ENCODE measurements around the gene ARSB.

The ARSB gene

DNA sequence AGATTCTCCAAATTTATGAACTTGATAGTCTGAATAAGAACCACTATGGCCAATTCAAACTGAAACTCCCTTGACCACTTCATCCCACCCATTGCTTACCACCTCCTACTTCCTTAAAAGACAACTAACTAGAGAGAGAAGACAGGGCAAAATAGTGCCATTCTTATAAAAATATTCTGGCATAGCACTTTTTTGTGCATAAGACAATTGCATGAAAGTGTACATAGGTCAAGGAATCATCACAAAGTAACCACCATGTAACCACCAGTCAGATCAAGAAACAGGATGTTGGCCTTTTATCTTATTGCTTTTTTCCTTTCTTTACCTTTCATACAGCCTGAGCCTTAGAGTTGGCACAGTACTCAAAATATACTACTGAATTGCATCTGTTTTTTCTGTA, 8.1 kb upstream of the ARSB start:
- DNase-seq: no peak

DNA sequence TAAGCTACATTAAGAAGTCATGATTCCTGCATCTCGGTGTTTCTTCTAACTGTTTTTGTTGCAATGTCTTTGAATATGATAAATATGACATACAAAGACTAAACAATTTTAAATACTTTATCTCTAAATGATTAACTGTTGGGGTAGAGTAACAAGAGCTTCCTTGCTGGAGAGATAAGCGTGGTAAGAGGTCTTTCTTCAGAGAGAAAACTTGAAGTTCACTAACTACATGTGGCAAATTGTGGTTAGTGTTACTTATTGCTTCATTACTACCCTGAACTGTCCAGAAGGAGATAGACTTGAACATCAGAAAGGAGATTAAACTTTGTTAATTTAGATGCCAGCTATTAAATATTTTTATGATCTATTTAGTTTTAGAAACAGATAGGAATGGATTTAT, 7.0 kb upstream of the ARSB start:
- DNase-seq: no peak

DNA sequence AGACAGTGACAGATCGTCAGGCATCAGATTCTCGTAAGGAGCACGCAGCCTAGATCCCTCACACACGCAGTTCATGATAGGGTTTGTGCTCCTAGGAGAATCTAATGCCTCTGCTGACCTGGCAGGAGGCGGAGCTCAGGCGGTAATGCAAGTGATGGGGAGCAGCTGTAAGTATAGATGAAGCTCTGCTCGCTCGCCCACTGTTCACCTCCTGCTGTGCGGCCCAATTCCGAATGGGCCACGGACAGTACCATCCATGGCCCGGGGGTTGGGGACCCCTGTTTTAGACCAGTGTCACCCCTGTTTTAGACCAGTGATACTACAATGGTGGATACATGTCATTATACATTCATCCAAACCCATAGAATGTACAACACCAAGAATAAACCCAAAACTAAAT, 4.0 kb upstream of the ARSB start:
- DNase-seq: no peak

DNA sequence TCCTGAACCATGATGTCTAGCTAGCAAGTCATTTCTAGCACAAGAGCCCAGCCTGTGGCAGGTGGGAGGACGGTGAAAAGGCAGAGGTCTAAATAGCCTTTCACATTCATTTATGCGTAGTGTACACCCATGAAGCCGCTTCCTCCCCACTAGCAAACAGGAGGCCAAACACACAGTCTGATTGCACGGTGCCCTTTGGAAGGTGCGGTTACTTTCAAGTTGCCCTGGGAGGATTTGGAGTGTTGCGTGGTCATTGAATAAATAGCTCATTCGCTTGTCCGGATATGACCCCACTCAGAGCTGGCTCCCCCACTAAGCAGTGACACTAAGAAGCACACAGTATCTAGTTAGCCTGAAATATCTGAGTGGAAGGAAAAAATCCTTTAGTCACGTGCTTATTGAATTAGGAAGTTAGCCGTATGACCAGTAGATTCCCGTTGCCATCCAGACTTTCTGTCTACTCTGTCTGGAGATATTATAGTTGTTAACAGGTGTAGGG, 664 bp upstream of the ARSB start:
- DNase-seq: peak; percentile 33 to 41

DNA sequence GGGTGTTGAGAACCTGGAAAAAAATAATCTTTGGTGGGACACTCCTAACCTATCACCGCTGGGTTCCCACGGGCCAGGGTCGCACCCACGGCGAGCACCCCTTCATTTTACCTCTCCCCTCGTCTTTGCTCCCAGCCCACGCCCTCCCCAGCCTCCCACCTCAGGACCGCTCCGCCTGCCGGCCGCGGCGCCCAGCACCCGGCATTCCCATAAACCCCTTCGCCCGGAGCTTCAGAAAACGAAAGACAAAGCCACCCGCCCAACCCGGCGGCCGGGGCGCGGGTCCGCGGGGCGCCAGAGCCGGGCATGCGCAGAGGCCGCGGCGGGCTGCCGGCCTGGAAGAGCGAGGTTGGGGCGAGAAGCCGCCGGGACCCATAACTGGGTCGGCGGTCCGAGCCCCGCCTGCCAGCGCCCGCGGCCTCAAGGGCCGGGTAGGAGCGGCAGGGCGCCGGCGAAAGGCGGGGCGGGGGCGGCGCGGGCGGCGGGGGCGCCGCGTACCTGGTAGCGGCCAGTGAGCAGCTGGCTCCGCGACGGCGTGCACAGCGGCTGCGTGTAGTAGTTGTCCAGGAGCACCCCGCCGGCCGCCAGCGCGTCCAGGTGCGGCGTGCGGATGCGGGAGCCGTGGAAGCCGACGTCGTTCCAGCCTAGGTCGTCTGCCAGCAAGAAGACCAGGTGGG, 533 bp downstream of the ARSB start:
- DNase-seq: peak; percentile 68 to 76

DNA sequence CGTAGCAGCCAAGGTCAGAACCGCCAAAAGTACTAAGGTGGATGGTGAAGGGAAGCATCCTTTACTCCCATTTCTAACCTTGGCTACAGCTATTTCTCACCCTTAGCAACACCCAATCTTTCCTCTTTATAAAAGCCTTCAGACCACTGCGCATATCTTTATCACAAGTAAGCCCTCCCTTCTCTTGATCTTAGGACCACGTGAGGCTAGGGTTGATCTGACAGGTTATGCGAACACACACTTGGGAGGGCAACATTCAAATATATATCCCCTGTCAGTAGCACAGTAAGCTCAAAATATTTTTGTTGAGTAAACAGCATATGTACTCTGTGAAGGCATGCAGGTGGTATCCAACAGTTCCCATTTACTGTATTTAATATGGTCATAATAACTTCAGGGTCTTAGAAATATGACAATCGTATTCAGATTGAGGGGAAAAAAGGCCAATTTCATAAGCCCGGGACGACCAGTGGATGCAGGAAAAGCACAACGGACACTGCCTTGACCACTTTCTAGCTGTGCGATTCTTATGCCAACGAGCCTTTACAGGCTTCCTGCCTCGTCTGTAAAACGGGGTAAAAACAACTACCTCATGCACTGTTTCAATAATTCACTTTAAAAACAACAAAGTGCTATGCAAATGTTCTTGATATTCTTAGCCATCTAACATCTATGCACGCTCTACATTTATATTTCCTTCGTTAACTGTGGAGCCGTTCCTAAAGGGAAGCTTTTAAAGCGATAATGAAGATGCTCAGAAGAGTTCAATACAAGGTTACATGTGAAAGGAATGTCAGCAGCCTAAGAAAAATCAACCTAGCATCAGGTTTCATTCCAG, 1.3 kb downstream of the ARSB start:
- no peak for DNase-seq

DNA sequence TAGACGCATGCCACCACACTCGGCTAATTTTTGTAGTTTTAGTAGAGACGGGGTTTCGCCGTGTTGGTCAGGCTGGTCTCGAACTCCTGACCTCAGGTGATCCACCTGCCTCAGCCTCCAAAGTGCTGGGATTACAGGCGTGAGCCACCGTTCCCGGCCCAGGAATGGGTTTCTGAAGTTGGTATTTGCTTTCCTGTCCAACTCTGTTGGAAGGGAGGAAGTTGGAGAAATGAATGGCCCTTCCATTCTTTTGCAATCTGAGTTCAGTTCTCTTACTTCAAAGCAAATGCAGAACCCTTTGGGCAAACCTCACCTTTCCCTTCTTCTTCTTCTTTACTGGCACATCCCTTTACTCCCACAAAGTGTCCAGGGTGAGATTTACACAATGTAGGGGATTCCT, 1.9 kb downstream of the ARSB start:
- peak; percentile 37 to 62 for DNase-seq

DNA sequence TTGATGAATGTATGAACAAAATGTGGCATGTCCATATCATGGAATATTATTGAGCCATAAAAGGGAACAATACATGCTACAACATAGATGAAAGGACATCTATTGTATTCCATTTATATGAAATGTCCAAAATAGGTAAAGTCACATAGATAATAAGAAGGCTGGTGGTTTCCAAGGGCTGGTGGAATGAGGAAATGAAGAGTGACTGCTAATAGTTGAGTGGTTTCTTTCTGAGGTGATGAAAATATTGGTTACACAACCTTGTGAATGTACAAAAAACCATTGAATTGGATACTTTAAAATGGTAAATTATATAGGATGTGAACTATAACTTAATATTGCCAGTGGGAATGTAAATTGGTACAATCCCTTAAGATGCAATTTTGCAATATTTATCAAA, 5.2 kb downstream of the ARSB start:
- DNase-seq: peak; percentile 78 to 80

DNA sequence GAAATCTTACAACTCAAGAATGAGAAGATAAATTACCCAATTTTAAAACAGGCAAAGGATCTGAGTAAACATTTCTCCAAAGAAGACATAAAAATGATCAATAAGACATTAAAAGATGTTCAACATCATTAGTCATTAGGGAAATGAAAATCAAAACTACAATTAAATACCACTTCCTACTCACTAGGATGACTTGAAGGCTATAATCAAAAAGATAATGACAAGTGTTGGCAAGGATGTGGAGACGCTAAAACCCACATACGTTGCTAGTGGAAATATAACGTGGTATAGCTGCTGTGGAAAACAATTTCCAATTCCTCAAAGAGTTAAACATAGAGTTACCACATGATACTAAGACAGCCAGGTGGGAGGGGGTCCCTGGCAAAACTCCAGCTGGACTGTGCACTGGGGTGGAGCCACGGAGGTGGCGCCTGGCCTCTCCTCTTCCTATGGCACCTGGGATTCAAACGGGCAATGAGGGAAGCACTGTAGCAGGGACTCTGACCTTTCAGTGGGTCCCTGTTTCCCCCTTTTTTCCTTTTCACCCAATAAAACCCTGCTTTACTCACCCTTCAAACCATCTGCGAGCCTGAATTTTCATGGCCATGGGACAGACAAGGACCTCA, 5.9 kb downstream of the ARSB start:
- no peak for DNase-seq

DNA sequence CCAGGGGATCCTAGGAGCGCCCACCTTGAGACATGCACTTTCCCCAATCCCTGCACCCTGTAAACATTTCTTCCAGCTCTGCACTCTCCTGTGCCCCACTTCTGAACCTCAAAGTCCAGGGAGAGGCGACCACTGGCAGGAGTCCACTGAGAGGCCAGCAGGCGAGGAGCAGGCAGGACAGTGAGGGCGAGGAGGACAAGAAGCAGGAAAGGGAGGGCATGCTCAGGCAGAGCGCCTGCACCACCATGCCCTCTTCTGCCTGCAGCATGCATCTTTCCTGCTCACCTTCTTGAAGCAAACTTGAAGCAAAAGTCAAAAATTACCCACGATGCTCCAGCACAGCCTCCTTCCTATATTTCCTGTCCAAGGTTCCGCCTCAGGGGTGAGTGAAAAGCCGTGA, 10.1 kb downstream of the ARSB start:
- no peak for DNase-seq

DNA sequence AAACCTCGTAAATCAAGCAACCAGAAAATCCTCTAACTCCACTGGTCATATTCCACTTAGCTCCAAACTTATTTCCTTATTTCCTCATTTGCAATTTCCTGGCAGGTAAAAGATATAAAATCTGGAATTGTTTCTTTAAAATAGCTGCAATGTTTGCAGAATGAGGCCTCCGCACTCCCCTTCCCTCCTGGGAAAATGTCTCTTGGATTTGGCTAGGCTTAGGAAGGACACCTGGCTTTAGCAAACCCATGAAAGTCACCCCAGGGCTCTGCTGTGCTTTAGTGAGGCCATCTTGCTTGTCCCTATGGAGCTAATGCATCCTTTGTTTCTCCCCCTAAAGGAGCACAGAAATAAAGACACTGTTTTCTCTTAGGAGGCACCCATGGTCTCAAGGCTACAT, 10.5 kb downstream of the ARSB start:
- DNase-seq: no peak

DNA sequence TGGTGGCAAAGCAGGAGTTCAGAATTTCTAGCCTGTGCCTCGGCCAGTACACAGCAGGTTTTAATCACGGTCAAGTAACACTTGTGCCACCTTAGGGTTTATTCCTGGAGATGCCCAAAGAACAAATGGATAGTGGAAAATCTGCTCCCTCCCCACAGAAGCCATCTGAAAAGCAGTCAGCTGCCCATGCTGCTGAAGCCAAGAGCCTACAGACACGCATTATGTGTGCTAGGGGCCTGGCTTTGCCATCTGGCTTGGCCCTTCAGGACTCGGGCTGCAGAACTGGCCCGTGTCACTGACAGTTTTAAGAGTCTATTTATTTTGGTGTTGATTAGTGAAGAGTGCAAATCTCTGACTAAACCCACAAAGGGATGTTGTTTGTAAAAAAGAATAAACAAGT, 11.1 kb downstream of the ARSB start:
- DNase-seq: no peak

DNA sequence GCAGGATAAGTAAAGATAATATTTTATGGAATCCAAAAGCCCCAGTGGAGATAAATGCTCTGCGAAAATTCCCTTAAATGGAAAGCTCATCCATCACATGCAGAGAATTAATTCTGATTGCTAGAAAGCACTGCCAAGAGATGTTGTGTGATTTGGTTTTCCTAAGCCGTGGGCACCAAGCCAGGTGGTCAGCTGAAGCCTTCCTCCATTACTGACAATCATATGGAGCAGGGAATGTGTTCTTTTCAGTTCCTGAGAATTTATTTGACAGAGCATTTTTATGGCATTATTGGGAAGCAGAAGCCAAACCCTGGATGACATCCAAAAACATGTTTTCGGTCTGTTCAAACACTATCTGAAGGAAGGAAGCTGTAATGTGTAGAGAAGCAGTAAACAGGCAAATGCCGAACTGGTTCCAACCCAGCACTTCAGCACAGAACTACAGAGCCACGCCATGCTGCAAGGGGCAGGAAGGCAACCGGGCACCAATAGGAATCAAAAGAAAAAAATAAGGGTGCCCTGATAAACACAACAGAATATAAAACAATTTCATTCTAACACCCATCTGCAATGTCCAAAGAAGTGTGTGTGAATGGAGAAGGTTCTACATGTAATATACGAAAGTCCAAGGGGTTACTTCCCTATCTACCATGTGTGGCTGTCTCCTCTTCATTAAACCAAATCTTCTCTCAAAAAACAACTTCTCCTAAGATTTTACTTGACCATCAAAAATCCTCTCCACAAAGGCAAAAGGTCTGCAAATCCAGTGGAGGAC, 12.3 kb downstream of the ARSB start:
- DNase-seq: peak in 1 of 2 donors; percentile 35

DNA sequence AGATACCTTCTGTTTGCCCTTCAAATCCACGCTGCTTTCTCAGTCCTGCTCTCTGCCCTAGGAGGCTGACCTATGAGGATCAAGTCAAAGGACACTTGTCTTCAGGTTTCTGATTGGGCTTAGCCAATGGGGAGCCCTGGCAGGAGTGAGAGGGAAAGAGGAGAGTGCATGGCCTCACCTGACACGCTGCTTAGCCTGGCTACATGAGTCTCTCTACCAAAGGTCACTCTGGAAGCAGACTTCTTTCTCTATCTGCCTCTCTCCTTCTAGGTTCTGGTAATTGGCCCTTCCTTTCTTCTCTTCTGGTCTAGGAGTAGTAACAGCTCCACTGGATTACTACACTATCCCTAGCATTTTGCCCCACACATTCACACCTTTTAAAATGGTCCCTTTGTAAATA, 13.1 kb downstream of the ARSB start:
- DNase-seq: no peak

DNA sequence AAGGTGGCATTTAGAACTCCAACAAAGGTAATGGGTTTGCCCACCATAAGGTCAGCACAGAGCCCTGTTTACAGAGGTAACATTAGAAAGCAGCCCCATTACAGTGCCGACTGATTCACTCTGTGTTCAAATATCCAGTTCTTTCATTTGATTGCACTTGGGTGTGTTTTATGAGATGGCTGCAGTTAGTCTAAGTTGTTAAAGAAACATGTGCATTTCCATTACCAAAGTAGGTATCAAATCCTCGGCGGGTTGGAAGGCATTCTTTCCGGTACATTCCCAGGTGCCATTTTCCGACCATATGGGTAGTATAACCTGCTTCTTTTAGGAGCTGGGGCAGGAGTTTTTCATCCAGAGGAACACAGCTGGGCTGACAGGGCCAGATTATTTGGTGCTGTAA, 16.3 kb downstream of the ARSB start:
- DNase-seq: no peak

DNA sequence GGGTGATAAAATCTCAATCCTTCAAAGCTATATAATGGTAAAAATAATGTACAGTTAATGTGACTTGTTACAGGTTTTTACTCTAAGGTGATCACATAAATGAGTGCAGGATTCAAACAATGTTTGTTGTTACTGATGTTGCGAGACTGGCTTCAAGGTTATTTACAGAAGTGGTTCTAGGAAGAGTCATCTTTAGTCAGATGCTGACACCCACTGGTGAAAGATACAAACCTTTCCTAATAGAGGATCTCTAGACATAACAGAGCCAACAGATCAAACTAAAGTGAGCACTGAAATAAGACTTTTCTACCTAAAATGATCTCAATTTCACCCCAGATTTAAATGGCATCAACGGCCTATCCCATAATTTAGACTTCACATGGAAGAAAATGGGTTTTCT, 20.2 kb downstream of the ARSB start:
- DNase-seq: peak; percentile 71 to 74

DNA sequence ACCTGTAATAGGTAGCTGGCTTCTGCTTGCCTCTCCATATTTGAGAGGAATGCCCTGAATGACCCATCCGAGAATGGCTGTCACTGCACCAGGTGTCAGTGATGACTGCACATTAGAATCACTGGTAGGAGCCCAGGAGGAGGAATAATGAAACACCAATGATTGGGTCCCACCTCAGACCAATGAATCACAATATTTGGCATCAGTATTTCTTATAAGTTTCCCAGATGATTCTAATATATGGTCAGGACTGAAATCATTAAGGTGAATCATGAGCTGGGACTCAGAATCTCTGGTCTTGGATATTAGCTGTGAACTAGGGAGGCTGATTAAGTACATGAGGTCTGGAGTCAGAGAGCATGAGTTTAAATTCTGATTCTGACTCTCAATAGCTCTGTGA, 23.4 kb downstream of the ARSB start:
- no peak for DNase-seq

DNA sequence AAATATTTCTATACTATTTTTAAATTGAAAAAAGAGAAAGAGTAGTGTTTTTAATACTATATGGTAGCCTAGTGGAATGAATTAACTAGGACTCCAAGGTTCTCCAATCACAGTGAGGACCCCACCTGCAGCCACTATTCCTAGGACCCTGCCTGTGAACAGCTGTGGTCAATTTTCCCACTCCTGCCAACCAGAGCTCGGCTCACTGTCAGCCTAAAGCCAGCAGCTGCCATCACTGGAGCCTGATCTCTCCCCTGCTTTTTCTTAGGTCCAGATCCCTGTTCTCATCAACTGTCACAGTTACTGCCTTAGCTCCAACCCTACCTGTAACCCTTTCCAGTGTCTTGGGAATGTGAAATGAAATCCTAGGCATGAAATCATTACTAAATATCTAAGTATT, 25.3 kb downstream of the ARSB start:
- DNase-seq: no peak

DNA sequence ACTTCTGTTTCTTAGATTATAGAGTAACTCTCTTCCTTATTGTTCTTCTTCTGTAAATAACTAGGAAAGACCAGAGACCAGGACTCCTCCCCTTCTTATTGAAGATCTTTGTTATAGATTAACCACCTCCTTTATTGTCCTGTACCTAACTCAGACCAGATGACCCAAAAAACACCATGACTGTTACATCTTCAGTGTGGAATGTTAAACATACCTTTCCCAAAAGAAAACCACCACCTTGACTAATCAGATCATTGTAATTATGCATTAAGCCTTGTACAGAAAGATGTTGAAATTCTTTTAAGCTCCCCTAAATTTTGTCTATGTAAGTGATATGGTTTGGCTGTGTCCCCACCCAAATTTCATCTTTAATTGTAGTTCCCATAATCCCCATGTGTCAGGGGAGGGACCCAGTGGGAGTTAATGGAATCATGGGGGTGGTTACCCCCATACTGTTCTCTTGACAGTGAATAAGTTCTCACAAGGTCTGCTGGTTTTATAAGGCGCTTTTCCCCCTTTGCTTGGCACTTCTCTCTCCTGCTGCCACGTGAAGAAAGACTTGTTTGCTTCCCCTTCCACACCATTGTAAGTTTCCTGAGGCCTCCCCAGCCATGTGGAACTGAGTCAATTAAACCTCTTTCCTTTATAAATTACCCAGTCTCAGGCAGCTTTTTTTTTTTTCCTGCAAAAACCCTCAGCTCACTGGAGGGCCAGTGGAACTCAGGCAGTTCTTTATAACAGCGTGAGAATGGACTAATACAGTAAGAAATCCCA, 26.3 kb downstream of the ARSB start:
- DNase-seq: peak in 1 of 2 donors; percentile 68

DNA sequence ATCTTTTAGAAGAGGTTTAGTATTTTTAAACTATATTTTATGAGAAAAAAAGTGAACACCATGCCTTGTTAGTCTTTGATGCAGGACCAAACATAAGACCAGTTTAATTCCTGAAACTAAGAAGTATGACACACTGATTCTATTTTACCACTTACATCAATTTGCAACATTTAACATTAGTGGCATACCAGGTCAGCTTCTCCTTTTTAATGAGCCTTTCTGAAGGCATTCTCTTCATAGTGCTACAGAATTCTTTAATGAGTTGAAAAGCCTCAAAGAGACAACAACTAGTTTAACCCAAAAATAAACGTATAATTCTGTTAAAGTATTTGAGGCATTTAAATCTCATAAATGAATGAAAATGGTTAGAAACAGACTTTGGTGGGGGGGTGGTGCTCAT, 28.2 kb downstream of the ARSB start:
- no peak for DNase-seq

DNA sequence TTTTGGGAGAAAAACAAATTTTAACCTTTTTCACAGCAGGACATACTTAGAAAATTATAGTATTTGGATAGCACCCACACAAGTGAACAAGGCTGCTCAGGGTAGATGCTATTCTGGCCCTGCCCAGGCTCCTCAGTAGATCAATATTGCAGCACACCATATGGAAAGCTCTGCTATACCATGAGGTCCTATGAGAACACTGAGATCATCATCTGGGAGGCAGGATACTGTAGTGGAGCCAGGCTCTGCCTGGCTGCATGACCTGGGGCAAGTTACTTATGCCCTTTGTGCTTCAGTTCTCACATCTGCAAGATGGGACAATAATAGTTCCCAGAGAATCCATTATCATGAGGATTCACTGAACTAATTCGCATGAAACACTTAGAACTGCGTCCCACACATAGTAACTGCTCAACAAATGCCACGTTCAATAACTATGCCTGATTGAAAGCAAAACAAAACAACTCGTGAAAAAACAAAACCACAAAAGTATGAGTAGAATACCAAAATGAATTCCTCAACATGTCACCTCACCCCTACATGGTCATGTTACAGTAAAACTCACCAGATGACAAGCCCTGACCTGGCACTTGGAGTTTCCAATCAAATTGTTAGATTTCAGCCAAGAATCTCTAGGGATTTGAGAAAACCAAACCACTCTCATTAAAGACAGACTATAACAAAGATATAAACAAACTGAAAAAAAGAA, 31.9 kb downstream of the ARSB start:
- DNase-seq: no peak

DNA sequence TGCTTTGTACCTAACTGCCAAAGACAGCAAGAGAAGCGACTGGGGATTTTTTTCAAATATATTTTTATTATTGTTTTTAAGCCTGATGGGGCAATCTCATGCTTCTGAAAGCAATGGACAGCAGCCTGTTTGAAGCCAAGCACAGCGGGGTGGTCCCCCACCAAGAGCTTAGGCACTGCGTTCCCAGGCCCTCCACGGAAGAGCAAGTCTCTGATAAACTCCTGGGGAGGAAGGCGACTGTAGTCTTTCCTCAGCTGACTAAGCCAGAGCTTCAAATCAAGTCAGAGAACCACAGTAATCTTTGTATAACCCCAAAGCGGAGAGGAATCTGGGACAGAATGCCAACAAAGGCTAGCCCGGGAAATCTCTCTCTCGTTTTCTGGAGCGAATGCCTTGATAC, 54.4 kb downstream of the ARSB start:
- no peak for DNase-seq

Measured in inflammatory macrophage treated with lipopolysaccharide for 1 hour (primary cell).